ENCODE measurements around the gene ALX3.

GRCh38 chr1:110057963-110058518 lies 12.4 kb downstream of the ALX3 start:
- TF ChIP-seq, protein P1, sequence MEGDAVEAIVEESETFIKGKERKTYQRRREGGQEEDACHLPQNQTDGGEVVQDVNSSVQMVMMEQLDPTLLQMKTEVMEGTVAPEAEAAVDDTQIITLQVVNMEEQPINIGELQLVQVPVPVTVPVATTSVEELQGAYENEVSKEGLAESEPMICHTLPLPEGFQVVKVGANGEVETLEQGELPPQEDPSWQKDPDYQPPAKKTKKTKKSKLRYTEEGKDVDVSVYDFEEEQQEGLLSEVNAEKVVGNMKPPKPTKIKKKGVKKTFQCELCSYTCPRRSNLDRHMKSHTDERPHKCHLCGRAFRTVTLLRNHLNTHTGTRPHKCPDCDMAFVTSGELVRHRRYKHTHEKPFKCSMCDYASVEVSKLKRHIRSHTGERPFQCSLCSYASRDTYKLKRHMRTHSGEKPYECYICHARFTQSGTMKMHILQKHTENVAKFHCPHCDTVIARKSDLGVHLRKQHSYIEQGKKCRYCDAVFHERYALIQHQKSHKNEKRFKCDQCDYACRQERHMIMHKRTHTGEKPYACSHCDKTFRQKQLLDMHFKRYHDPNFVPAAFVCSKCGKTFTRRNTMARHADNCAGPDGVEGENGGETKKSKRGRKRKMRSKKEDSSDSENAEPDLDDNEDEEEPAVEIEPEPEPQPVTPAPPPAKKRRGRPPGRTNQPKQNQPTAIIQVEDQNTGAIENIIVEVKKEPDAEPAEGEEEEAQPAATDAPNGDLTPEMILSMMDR (IDR thresholded peaks at IDR 0.05): no peak
- TF ChIP-seq POLR2AphosphoS5 (IDR thresholded peaks at IDR 0.05) (no peak), POLR2A (IDR thresholded peaks at IDR 0.05) (no peak)
